Tongue (tissue), 2 donors: ENCODE results near the gene PTGDR2. TPM values are rescaled to one million over a fixed set of nuclear protein-coding genes. Genes with fewer than 3 reads are reported as not detected.
A peak's percentile ranks its signal among the peaks of the same experiment; 100 is the strongest.
"Not testable (repeated sequence)": the region's sequence is repeated elsewhere in the genome, so short reads cannot be mapped to it uniquely, and the experiment has no call there.

Source experiments
- DNase-seq: peaks from one replicate; pipeline ENCODE4 v3.0.0-alpha.2; 2015
- total RNA-seq: library from RNA; depleted of rRNA; stranded (reverse); fragments of >200 nt; gene quantifications from one replicate; pipeline ENCODE4 v1.2.3, GENCODE V29; 2014

The PTGDR2 gene
- total RNA-seq, 1 donor from 2014 or later = 1.3 TPM

DNA sequence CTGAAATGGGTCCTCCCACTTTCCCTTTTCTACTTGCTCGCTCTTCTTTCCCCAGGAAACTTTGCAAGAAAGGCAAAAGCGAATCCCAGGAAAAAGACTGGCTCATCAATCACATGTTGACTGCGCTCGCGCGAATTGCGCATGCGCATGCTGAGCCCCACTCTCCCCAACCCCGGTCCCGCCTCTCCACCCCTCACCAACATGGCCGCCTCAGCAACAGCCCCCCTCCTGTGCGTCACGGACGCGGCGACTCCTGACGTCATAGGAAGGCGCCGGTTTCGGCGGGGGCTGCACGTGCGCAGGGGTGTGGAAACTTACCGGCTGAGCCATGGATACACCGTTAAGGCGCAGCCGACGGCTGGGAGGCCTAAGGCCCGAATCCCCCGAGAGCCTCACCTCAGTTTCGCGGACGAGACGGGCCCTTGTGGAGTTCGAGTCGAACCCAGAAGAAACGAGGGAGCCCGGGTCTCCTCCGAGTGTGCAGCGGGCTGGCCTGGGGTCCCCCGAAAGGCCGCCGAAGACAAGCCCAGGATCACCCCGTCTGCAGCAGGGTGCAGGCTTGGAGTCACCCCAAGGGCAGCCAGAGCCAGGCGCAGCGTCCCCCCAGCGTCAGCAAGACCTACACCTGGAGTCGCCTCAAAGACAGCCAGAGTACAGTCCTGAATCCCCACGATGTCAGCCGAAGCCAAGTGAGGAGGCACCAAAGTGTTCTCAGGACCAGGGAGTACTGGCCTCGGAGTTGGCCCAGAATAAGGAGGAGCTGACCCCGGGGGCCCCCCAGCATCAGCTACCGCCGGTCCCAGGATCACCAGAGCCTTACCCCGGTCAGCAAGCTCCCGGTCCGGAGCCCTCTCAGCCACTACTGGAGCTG is 13.7 kb downstream of the PTGDR2 start, which contains the start of gene CCDC86:
Gene CCDC86 (plus strand): TSS at position 317 of the 871 bp plus-strand sequence. CDS start 12 bp downstream, at position 329.
- peak; percentile 98 for DNase-seq

DNA sequence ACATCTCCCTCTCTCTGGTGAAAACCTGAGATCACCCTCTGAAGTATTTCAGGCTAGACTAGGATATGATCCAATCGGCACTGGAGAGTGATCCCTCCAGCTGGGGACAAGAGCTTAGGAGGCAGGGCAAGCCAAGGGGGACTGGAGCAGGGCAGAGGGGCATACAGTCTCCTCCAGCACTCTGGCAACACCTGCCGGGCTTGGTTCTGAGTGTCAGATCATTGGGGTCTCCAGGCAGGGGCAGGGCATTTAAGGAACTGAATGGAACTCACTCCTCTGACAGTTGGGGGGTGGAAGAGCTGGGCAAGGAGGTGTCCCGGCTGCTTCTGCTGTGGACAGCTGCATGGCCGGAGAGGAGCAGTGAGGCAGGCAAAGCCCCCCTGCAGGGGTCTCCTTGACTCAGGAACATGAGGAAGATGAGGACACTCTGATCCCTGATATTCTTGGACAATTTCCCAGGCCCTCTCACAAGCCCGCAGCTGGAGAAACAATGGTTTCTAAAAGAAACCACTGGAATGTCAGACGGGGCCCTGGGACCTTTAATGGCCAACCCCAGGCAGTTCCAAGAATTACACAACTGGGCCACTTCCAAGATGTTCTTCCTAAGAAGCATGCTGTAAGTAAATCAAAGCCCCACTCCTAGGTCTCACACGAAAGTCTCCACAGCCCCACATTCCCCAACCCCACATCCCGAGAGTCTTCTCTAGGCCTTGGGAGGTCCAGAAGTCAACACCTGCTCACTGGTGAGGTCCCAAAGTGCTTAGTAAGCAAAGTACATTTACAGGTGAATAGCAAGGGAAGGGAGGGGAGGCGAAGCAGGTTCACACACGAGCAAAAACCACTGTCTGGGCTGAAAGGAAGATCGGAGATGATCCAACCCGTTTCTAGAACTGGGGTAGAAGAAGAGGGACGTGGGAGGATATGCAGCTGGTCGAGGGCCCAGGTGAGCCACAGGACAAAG is 15.0 kb downstream of the PTGDR2 start:
- DNase-seq = peak; percentile 86

DNA sequence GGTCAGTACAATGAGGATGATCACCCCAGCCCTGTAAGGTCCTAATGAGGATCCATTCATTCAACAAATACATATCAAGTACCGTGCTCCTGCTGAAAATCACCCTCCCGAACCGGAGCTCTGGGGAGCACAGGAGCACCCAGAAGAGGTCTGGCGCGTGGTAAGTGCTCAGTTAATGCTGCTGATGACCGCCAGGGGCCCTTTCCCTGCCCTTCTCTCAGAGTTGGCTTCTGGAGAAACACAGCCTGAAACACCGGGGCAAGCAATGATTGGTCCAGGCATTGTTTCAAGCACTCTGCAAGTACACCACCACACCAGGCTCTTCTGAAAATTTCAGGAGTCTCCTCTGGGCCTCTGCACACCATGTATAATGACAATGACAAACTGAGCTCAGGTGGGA is 17.6 kb downstream of the PTGDR2 start:
- DNase-seq = no peak

GRCh38 chr11:60836866-60837515 is 18.8 kb downstream of the PTGDR2 start:
- no peak for DNase-seq

DNA sequence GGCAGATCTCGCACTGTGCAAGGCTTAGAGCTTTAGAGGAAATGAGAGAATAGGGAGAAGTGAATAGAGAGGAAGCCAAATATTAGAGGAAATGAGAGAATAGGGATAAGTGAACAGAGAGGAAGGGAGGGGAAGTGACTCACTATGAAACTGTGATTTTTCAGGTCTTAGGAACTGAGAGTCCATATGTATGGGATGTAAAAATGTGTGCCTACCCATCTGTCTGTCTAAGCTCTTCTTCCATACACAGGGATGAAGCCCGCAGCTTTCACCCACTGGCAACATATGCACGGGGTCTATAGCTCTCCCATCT is 20.3 kb downstream of the PTGDR2 start:
- no peak for DNase-seq

GRCh38 chr11:60834742-60835533 is 20.8 kb downstream of the PTGDR2 start:
- no peak for DNase-seq

DNA sequence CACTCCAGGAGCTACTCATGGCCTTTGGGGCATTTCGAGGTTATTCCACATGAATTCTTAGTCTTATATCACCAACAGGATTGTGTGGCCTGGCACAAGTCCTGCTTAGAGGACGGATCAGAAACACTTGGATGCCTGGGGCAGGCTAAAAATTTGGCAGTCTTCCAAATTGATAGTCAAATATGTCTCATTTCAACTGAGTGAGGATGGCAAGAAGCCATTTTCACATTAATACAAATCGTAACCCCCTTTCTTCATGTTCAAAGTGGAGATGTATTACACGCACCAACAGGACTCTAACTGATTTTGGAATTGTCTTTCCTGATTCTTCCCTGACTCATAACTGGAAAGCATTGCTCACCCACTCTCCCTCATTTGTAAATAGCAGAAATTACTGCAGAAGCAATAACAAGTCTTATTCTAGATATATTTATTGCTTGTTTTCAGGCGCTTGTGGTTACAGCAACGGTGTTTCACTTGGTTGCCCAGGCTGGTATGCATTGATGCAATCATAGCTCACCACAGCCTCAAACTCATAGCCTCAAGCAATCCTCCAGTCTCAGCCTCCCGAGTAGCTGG is 24.2 kb downstream of the PTGDR2 start:
- no peak for DNase-seq

GRCh38 chr11:60831143-60831500 is 24.6 kb downstream of the PTGDR2 start:
- DNase-seq = peak; percentile 92

- DNase-seq = no peak
These were observed 25.1 kb downstream of the PTGDR2 start for GRCh38 chr11:60830478-60831142.

DNA sequence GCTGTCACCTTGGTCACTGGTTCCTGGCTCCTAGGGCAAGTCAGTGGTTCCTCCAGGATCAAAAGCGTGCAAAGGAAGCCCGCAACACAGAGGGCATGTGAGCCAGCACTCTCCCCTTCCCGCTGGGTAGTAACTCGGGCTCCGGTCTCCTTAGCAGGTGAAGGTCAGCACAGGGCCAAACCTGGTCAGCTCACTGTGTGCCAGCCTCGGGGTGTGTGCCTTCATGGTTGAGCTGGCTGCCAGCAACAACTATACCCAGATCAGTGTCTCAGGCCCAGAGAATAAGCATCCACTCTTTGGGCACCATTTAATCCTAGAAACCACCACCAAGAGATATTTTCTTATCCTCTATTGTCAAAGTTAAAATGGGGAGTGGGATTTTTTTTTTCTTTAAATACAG is 30.0 kb downstream of the PTGDR2 start:
- no peak for DNase-seq

- no peak for DNase-seq
These were observed 30.6 kb downstream of the PTGDR2 start for GRCh38 chr11:60825118-60825517.

- DNase-seq = not testable (repeated sequence)
These were observed 31.9 kb downstream of the PTGDR2 start for GRCh38 chr11:60823745-60824306.

DNA sequence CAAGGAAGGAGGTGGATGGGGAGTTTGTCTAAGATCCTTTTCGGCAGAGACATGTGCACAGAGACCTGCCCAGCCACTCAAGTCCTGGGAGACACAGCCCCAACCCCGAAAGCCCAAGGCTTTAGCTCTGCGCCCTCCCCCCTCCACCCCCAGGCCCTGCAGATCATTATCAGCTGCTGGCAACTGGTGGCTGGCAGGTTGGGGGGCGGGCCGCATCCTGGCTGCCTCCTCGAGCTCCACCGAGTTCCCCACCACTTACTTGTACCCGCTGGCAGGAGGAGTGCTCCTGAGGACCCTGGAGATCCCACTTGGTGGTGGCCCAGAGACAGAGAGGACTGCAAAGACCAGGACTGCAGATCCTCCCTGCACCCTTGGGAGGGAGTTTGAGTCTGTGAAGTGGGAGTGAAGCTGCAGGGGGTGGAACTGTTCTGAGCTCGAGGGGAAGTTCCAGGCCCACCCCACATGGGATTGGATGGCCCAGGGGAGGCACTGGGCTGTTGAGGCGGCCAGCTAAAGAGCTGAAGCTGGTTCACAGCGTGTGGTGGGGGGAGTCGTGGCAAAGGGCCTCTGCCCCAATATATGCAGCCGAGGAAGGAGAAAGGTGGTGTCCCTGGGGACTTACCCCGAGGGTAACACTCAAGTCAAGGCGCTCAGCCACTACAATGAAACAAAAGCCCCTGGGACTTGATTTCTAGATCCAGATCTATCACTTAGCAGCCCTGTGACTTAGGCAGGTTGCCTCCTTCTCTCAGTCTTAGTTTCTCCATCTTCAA is 33.7 kb downstream of the PTGDR2 start:
- peak; percentile 18 for DNase-seq

DNA sequence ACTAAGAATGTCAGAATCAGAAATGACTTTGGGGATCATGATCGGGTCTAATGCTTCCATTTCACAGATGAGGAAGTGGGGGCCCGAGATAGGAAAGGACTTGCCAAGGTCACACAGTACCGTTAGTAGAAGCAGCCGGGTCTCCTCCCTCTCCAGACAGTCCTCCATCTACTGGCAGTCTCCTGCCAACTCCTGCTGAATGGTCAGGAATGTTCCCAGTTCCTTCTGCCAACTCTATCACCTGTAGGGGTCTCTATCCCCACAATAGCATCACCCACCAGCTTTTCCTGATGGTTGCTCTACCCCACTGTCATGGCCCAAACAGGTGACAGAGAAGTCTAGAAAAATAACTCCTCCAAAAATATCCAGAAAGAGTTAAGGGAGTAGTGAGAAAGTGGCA is 37.7 kb downstream of the PTGDR2 start:
- DNase-seq = no peak

- DNase-seq = no peak
These were observed 39.1 kb downstream of the PTGDR2 start for GRCh38 chr11:60816590-60817157.

DNA sequence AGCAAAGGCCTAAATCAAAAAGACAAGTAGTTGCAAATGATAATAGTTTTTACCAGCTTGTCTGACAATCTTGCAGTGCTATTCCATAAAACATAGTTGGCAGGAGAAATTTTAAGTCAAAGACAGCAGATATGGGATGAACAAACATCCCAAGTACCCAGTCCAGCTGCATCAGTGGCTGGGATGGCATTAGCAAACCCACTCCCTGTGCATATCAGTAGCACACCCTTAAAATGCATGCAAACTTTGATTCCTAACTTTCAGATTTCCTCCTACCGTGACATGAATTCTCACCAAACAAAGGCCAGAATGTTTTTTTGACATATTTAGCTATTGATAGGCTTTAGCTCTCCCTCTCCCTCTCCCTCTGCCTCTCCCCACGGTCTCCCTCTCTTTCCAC is 41.6 kb downstream of the PTGDR2 start:
- DNase-seq = no peak

DNA sequence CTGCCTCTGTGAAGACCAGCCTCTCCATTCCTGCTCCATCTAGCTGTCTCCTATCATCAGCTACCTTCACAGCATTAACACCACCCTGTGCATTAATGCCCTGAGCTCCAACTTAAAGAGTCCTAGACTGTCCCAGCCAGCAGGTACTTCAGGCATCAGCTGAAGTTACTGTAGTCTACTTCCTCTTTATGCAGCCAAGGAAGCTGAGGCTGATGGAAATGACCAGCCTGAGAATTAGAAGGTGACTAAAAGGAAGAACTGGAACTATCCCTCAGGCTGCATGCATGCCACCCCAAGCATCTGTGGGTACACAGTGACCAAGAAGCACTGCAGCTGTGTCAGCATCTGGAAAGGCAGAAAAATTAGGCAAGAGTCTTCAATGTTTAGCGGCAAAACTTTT is 42.4 kb downstream of the PTGDR2 start:
- DNase-seq = no peak

DNA sequence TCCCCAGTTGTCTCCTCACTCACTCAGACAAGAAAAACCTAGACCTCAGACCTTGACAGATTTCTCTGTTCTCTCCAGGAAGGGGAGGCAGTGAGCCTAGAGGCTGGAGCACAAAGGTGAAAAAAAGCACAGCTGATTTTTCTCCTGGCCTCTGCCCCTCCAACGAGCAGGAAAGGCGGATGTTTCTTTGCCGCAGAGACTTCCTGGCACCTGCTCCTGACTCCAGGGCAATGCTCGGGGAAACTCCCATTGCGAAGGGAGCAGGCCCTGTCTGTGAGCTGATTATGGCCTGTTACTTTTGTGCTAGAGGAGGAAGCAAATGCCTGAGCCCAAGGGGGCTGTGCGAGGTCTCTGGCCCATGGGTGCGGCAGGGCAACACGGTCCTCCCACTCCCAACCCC is 45.2 kb downstream of the PTGDR2 start:
- no peak for DNase-seq

DNA sequence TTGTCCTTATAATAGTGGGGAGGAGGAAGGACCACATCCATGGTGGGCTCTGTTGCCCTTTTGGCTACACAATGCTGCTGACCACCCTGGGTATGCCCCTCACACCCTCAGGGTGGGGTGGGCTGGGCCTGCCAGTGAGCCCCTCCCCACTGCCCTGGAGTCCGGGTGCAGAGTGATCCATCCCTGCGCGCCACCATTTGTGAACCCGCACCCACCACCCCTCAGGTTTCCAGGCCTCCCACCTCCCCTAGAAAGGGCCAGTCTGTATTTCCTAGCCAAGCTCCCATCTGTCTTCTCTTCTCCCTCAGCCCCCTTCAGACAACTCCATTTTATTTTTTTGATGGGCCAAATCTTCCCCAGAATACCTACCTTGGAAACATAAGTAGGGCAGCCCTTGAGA is 45.6 kb downstream of the PTGDR2 start:
- no peak for DNase-seq
